H1 (cell line): ENCODE results near the gene CYTIP.

Experiments
- CTCF ChIP-seq, 3 experiments: IDR thresholded peaks; 1 replicate in 2 of 3; 2 replicates in 1 of 3; pipeline versions ENCODE4 v1.5.1 to v1.6.1; 2011; ENCODE audit warnings: low read length in 3 of 3, mild to moderate bottlenecking in 3 of 3, inconsistent platforms in 2 of 3, low read depth in 1 of 3, moderate library complexity in 1 of 3; ENCODE audit not compliant: insufficient read depth in 1 of 3; ENCODE audit errors: control extremely low read depth in 1 of 3
- JUND ChIP-seq: IDR thresholded peaks from 2 replicates; pipeline ENCODE4 v1.6.1; 2011; ENCODE audit warnings: mild to moderate bottlenecking, improper control_type of control experiment, low read length
- POLR2A ChIP-seq, 2 experiments: IDR thresholded peaks; 1 replicate in 1 of 2; 2 replicates in 1 of 2; pipeline ENCODE4 v1.6.1; 2011; ENCODE audit warnings: low read depth in 2 of 2, low read length in 2 of 2, mild to moderate bottlenecking in 2 of 2; ENCODE audit errors: control extremely low read depth in 1 of 2
- RFX5 ChIP-seq: IDR thresholded peaks from 2 replicates; pipeline ENCODE4 v1.6.1; 2011; ENCODE audit warnings: low read depth, low read length, improper control_type of control experiment, borderline replicate concordance

GRCh38 chr2:157427003-157427921, 16.6 kb downstream of the CYTIP start:
- TF ChIP-seq CTCF (IDR thresholded peaks at IDR 0.05; ENCODE audit: control extremely low read depth in 1 of 3, insufficient read depth in 1 of 3, low read depth in 1 of 3, low read length in 3 of 3) (no peak), JUND (no peak), POLR2A (IDR thresholded peaks at IDR 0.05; ENCODE audit: control extremely low read depth in 1 of 2, low read depth in 2 of 2, low read length in 2 of 2) (no peak), RFX5 (no peak)
